DMS153 treated with DMSO at 0.1 percent for 48 hours (cell line): ENCODE measurements around the gene DLG2.
"Not testable (repeated sequence)": the region's sequence is repeated elsewhere in the genome, so short reads cannot be mapped to it uniquely, and the experiment has no call there.

ENCODE experiments used
- DNase-seq: peaks from one replicate; lab custom pipeline; 2025; ENCODE audit not compliant: unreplicated experiment; lab: John Stamatoyannopoulos, UW

The DLG2 gene

GRCh38 chr11:84855508-84856245 is 771.5 kb downstream of the DLG2 start:
- no peak for DNase-seq

- DNase-seq, result no peak
Observed at GRCh38 chr11:84854498-84854880, 772.7 kb downstream of the DLG2 start.

GRCh38 chr11:84853841-84854497 is 773.2 kb downstream of the DLG2 start:
- DNase-seq, result no peak

- no peak for DNase-seq
Observed at GRCh38 chr11:84847842-84848241, 779.3 kb downstream of the DLG2 start.

GRCh38 chr11:84840201-84840600 is 786.9 kb downstream of the DLG2 start:
- DNase-seq, result not testable (repeated sequence)

- no peak for DNase-seq
Observed at GRCh38 chr11:84837402-84838069, 789.6 kb downstream of the DLG2 start.

GRCh38 chr11:84836371-84836770 is 790.8 kb downstream of the DLG2 start:
- no peak for DNase-seq

- DNase-seq, result no peak
Observed at GRCh38 chr11:84833488-84834088, 793.6 kb downstream of the DLG2 start.

GRCh38 chr11:84830372-84830771 is 796.8 kb downstream of the DLG2 start:
- DNase-seq, result no peak

- no peak for DNase-seq
Observed at GRCh38 chr11:84829162-84829561, 798.0 kb downstream of the DLG2 start.

- DNase-seq, result no peak
Observed at GRCh38 chr11:84828616-84829015, 798.5 kb downstream of the DLG2 start.

GRCh38 chr11:84825106-84825660 is 802.0 kb downstream of the DLG2 start:
- no peak for DNase-seq

- DNase-seq, result no peak
Observed at GRCh38 chr11:84824624-84825023, 802.5 kb downstream of the DLG2 start.

- DNase-seq, result no peak
Observed at GRCh38 chr11:84819537-84819936, 807.6 kb downstream of the DLG2 start.

GRCh38 chr11:84819128-84819527 is 808.0 kb downstream of the DLG2 start:
- no peak for DNase-seq

GRCh38 chr11:84817998-84818397 is 809.1 kb downstream of the DLG2 start:
- DNase-seq, result no peak

- no peak for DNase-seq
Observed at GRCh38 chr11:84812471-84812969, 814.6 kb downstream of the DLG2 start.

GRCh38 chr11:84806354-84806753 is 820.8 kb downstream of the DLG2 start:
- DNase-seq, result no peak

- DNase-seq, result no peak
Observed at GRCh38 chr11:84804041-84804440, 823.1 kb downstream of the DLG2 start.

- DNase-seq, result no peak
Observed at GRCh38 chr11:84800755-84801346, 826.3 kb downstream of the DLG2 start.

- no peak for DNase-seq
Observed at GRCh38 chr11:84799112-84799511, 828.0 kb downstream of the DLG2 start.
